H7 (cell line): ENCODE data around the gene TIMM13. TPM values are rescaled to one million over a fixed set of nuclear protein-coding genes. Genes with fewer than 3 reads are reported as not detected.
"Not testable (repeated sequence)": the region's sequence is repeated elsewhere in the genome, so short reads cannot be mapped to it uniquely, and the experiment has no call there.

Source experiments
- DNase-seq: peaks from one replicate; pipeline ENCODE4 v3.0.0; 2012
- H3K27me3 ChIP-seq: 2 replicates; pipeline ENCODE4 v1.6.0; 2011; ENCODE audit warnings: mild to moderate bottlenecking, low read length; ENCODE audit not compliant: control insufficient read depth, insufficient read depth
- H3K36me3 ChIP-seq: replicated peaks from 2 replicates; pipeline ENCODE4 v1.5.1; 2011; ENCODE audit warnings: low read length; ENCODE audit not compliant: control insufficient read depth, insufficient read depth
- H3K4me3 ChIP-seq: 2 replicates; pipeline ENCODE4 v1.5.1; 2011; ENCODE audit warnings: low read depth, mild to moderate bottlenecking, control low read depth, low read length, moderate library complexity; ENCODE audit not compliant: insufficient read depth
- total RNA-seq: library from RNA; depleted of rRNA; stranded (reverse); fragments of >200 nt; shearing (Covaris generic); gene quantifications from 2 replicates; pipeline ENCODE4 v1.2.3, GENCODE V29; 2014

Gene TIMM13
- total RNA-seq, 1 experiment from 2014 or later = 179 TPM

- not testable (repeated sequence) for H3K27me3 ChIP-seq, DNase-seq, H3K4me3 ChIP-seq, H3K36me3 ChIP-seq
Observed at GRCh38 chr19:2395293-2395829, 32.0 kb downstream of the TIMM13 start.

GRCh38 chr19:2394442-2395292 lies 32.7 kb downstream of the TIMM13 start:
- Histone ChIP-seq H3K36me3 (no peaks in the 10 kb centered on the region), H3K27me3 (no peaks in the 10 kb centered on the region), H3K4me3 (no peak overlapping the region)
- no peak for DNase-seq

DNA sequence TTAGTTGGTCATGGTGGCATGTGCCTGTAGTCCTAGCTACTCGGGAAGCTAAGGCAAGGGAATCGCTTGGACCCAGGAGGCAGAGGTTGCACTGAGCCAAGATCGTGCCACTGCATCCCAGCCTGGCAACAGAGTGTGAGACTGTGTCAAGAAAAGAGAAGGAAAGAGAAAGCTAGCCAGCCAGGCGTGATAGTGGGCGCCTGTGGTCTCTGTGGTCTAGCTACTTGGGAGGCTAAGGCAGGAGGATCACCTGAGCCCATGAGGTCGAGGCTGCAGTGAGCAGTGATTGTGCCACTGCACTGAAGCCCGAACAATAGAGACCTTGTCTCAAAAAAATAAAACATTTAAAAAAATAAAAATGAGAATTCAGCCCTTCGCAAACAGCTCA lies 33.3 kb downstream of the TIMM13 start:
- H3K36me3 ChIP-seq = no peaks in the 10 kb centered on the region
- H3K27me3 ChIP-seq = no peaks in the 10 kb centered on the region
- H3K4me3 ChIP-seq = no peak overlapping the region
- no peak for DNase-seq

DNA sequence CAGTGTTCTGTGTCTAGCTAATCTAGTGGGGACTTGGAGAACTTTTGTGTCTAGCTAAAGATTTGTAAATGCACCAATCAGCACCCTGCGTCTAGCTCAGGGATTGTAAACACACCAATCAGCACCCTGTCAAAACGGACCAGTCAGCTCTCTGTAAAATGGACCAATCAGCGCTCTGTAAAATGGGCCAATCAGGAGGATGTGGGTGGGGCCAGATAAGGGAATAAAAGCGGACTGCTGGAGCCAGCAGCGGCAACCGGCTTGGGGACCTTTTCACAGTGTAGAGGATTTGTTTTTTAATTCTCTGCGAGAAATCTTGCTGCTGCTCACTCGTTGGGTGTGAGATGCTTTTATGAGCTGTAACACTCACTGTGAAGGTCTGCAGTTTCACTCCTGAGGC lies 34.5 kb downstream of the TIMM13 start:
- H3K27me3 ChIP-seq, H3K36me3 ChIP-seq, DNase-seq, H3K4me3 ChIP-seq: not testable (repeated sequence)

GRCh38 chr19:2392366-2392765 lies 35.0 kb downstream of the TIMM13 start:
- Histone ChIP-seq H3K4me3 (no peak overlapping the region), H3K27me3 (no peaks in the 10 kb centered on the region), H3K36me3 (no peaks in the 10 kb centered on the region)
- no peak for DNase-seq

GRCh38 chr19:2391118-2391725 lies 36.2 kb downstream of the TIMM13 start:
- no peaks in the 10 kb centered on the region for H3K27me3 ChIP-seq

GRCh38 chr19:2389594-2389993 lies 37.8 kb downstream of the TIMM13 start:
- H3K4me3 ChIP-seq = no peak overlapping the region
- no peaks in the 10 kb centered on the region for H3K27me3 ChIP-seq
- peak; percentile 30 for DNase-seq
- H3K36me3 ChIP-seq = no peaks in the 10 kb centered on the region

More at GRCh38 chr19:2391118-2391725, 36.2 kb downstream of the TIMM13 start:
- Histone ChIP-seq H3K4me3 (no peak overlapping the region), H3K36me3 (no peaks in the 10 kb centered on the region)
- peak; percentile 73 for DNase-seq

- DNase-seq = no peak
- no peaks in the 10 kb centered on the region for H3K36me3 ChIP-seq
- no peak overlapping the region for H3K4me3 ChIP-seq
- no peaks in the 10 kb centered on the region for H3K27me3 ChIP-seq
Observed at GRCh38 chr19:2387367-2388288, 39.8 kb downstream of the TIMM13 start.

GRCh38 chr19:2385053-2385721 lies 42.2 kb downstream of the TIMM13 start:
- Histone ChIP-seq H3K4me3 (0 out of 2 replicates have a peak overlapping the region, but pooled peaks have one; percentile 6), H3K27me3 (no peaks in the 10 kb centered on the region), H3K36me3 (no peaks in the 10 kb centered on the region)
- DNase-seq = peak; percentile 99

DNA sequence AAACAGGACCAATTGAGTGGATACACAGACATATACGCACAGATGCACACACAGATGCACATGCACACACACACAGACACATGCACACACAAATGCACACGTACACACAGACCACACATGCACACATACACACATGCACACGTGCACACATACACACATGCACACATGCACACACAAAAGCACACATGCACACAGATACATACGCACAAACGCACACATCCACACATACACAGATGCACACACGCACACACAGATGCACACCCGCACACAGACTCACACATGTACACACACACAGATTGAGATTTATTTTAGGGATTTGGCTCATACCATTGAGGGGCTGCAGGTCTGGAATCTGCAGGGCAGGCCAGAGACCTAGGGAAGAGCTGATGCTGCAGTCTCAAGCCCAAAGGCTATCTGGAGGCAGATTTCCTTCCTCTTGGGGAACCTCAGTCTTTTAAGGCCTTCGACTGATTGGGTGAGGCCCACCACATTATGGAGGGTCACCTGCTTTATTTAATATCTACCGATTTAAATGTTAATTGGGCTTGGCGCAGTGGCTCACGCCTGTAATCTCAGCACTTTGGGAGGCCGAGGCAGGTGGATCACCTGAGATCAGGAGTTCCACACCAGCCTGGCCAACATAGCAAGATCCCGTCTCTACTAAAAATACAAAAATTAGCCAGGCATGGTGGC lies 44.7 kb downstream of the TIMM13 start:
- Histone ChIP-seq H3K4me3 (no peak overlapping the region), H3K27me3 (no peaks in the 10 kb centered on the region), H3K36me3 (no peaks in the 10 kb centered on the region)
- no peak for DNase-seq

GRCh38 chr19:2381148-2381820 lies 46.1 kb downstream of the TIMM13 start:
- peak; percentile 43 for DNase-seq
- Histone ChIP-seq H3K36me3 (no peaks in the 10 kb centered on the region), H3K27me3 (no peaks in the 10 kb centered on the region), H3K4me3 (no peak overlapping the region)

DNA sequence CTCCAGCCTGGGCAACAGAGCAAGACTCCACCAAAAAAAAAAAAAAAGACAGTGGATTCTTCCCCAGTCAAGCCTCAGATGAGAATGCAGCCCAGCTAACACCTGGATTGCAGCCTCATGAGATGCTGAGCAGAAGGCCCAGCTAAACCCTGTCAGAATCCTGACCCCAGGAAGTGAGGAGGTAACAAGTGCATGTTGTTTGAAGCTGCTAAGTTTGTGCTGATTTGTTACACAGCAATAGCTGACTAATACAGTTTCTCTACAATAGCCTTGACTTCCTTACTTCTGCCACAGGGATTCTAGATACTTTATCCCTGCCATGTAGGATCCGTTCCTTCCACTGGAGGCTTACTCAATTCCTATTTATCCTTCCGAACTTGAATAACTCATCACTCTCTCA lies 46.8 kb downstream of the TIMM13 start:
- DNase-seq = no peak
- no peaks in the 10 kb centered on the region for H3K27me3 ChIP-seq
- H3K36me3 ChIP-seq = no peaks in the 10 kb centered on the region
- no peak overlapping the region for H3K4me3 ChIP-seq
